ENCODE results near the gene C11orf24. TPM values are rescaled to one million over a fixed set of nuclear protein-coding genes. Genes with fewer than 3 reads are reported as not detected.

The C11orf24 gene
- total RNA-seq (2014; rRNA removed; shearing (Covaris generic)) (73.7 and 89.4 TPM in 2 replicates), polyA plus RNA-seq (2016; fragmentation: Nextera tagmentation; extraction: Ambion mirVana) (105 and 109 TPM in 2 replicates)

DNA sequence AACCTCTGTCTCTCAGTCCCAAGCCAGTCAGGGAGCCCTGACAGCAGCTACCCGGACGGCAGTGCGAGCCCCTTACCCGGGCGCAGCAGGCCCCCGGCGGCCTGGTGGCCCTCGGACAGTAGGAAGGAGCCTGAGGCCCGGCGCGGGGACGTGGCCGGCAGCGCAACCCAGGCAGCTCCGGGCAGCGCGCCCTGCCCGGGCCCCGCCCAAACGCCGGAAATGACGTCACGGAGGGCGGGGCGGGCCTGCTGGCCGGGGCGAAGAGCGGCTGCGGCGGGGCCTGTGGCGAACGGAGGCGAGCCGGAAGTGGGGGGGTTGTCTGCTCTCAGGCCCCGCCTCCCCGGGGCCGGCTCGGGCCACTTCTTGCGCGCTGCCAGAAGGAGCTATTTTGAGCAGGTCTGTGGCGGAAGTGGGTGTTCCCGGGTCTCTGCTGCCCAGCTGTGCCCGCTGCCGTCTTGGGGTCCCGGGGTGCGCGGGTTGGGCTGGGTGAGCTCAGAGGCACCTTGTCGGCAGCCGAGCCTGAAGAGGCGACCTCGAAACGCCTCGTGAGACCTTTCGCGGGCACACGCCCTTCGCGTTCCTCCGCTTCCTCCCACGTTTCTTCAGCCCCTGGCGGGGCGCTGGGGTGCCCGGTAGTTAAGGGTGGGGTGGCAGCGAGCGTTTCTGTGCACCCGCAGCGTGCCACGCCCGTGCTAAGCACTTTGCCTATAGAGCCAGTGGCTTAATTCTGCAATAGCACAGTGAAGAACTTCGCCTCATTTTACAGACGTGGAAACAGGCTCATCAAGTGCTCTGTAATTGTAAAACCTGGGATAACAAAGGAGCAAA lies at the start of gene C11orf24:
Gene C11orf24 (minus strand): TSS at position 193 of the 828 bp plus-strand sequence. CDS start 8,206 bp downstream, outside the sequence.
- H3K4me2 ChIP-seq (ENCODE audit: unreplicated experiment): peak within 1 kb of the TSS; percentile 92
- peaks cover 7% of the 10 kb centered on the region; the same call in 1 of the 2 replicates for H3F3A ChIP-seq (ENCODE audit: insufficient read depth)
- no peak for TF ChIP-seq EZH2 (IDR thresholded peaks at IDR 0.05; ENCODE audit: insufficient read depth, poor library complexity, severe bottlenecking)
- TF ChIP-seq EZH2phosphoT487 (IDR thresholded peaks at IDR 0.05; ENCODE audit: insufficient read depth, low read depth): no peak
- peak within 1 kb of the TSS; percentile 78 for H2AFZ ChIP-seq
- H3K9ac ChIP-seq: peak within 1 kb of the TSS; percentile 100
- peak within 1 kb of the TSS; percentile 91 for H3K4me3 ChIP-seq
- peaks cover 47% of the 10 kb centered on the region for H3K79me2 ChIP-seq (ENCODE audit: insufficient read depth)
- peaks cover 14% of the 10 kb centered on the region for H3K36me3 ChIP-seq (ENCODE audit: low read depth)
- peaks cover 22% of the 10 kb centered on the region for H3K4me1 ChIP-seq (ENCODE audit: insufficient read depth)
- H3K27me3 ChIP-seq (replicated peaks; ENCODE audit: insufficient read depth): no peaks in the 10 kb centered on the region
- H4K20me1 ChIP-seq (ENCODE audit: insufficient read depth): no peaks in the 10 kb centered on the region
- no peaks in the 10 kb centered on the region for H3K9me2 ChIP-seq (ENCODE audit: insufficient read depth)
- H3K9me3 ChIP-seq (ENCODE audit: low read depth): no peaks in the 10 kb centered on the region
- peak; percentile 97 for DNase-seq
- whole genome bisulfite sequencing, 2 experiments (ENCODE audit: low coverage in 1 of 2, low lambda C conversion rate in 2 of 2, missing lambda C conversion rate in 2 of 2): 1 to 2% methylated on average over 52 to 68 of the region's 71 CpGs
- in situ Hi-C loops (cut with MboI): no loop called here
- peak within 1 kb of the TSS; percentile 99 for H3K27ac ChIP-seq

- Histone ChIP-seq H3K36me3 (ENCODE audit: low read depth) (no peaks in the 10 kb centered on the region), H3K27ac (no peak overlapping the region), H3K9ac (no peak overlapping the region), H3K27me3 (replicated peaks; ENCODE audit: insufficient read depth) (no peaks in the 10 kb centered on the region), H4K20me1 (ENCODE audit: insufficient read depth) (no peaks in the 10 kb centered on the region), H2AFZ (no peak overlapping the region), H3K4me3 (no peak overlapping the region), H3K79me2 (ENCODE audit: insufficient read depth) (no peaks in the 10 kb centered on the region), H3K9me3 (ENCODE audit: low read depth) (no peaks in the 10 kb centered on the region), H3K9me2 (ENCODE audit: insufficient read depth) (no peaks in the 10 kb centered on the region), H3K4me1 (ENCODE audit: insufficient read depth) (0 out of 2 replicates have a peak, but pooled peaks cover 6% of the 10 kb centered on the region), H3F3A (ENCODE audit: insufficient read depth) (no peaks in the 10 kb centered on the region), H3K4me2 (ENCODE audit: unreplicated experiment) (no peak overlapping the region)
- no peak for DNase-seq
- in situ Hi-C loops (cut with MboI): no loop called here
- 72 to 77% methylated on average over 13 to 15 of the region's 15 CpGs for WGBS, 2 experiments (ENCODE audit: low coverage in 1 of 2, low lambda C conversion rate in 2 of 2, missing lambda C conversion rate in 2 of 2)
- TF ChIP-seq EZH2 (IDR thresholded peaks at IDR 0.05; ENCODE audit: insufficient read depth, poor library complexity, severe bottlenecking) (no peak), EZH2phosphoT487 (IDR thresholded peaks at IDR 0.05; ENCODE audit: insufficient read depth, low read depth) (no peak)
Measured at GRCh38 chr11:68317147-68317785, 45.5 kb upstream of the C11orf24 start.

DNA sequence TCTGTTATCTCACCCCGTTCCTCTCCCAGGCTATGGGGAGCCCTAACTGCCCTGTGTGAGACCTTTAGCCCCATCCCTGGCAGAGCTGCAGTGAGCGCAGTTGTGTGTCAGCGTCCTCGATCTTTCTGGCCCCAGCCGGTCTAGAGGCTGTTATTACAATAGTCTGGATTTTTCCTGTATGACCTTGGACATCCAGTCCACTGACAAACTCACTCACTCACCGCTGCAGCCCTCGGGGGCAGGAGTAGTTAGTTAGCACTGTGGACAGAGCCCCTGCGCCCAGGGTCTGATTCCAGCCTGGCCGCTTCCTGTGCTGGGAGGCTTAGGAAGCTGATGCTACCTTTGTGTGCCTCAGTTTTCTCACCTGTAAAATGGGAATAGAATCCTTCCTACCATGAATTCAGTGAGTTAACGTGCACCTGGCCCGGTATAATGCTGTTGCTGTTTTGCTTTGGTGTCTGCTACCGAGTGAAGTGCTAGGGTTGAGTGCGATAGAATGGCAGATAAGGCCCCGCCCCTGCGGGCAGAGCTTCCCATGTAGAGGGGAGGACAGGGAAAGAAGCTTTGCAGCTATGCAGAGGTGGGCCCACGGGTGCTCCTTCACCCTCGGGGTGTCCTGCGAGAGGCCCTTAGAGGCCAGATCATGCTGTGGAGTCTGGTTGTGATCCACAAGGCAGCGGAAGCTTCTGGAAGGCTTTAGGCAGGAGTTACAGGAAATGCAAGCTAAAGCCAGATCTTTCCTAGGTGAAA lies 43.6 kb upstream of the C11orf24 start:
- H3K4me3 ChIP-seq: no peak overlapping the region
- H3K9me3 ChIP-seq (ENCODE audit: low read depth): no peaks in the 10 kb centered on the region
- H3F3A ChIP-seq (ENCODE audit: insufficient read depth): no peaks in the 10 kb centered on the region
- no peaks in the 10 kb centered on the region for H3K36me3 ChIP-seq (ENCODE audit: low read depth)
- DNase-seq: no peak
- no peaks in the 10 kb centered on the region for H3K79me2 ChIP-seq (ENCODE audit: insufficient read depth)
- TF ChIP-seq EZH2 (IDR thresholded peaks at IDR 0.05; ENCODE audit: insufficient read depth, poor library complexity, severe bottlenecking) (no peak), EZH2phosphoT487 (IDR thresholded peaks at IDR 0.05; ENCODE audit: insufficient read depth, low read depth) (no peak)
- in situ Hi-C loops (cut with MboI): no loop called here
- no peak overlapping the region for H3K27ac ChIP-seq
- no peaks in the 10 kb centered on the region for H4K20me1 ChIP-seq (ENCODE audit: insufficient read depth)
- H3K4me2 ChIP-seq (ENCODE audit: unreplicated experiment): no peak overlapping the region
- H3K9me2 ChIP-seq (ENCODE audit: insufficient read depth): no peaks in the 10 kb centered on the region
- H3K9ac ChIP-seq: no peak overlapping the region
- H3K27me3 ChIP-seq (replicated peaks; ENCODE audit: insufficient read depth): no peaks in the 10 kb centered on the region
- H2AFZ ChIP-seq: no peak overlapping the region
- 0 out of 2 replicates have a peak, but pooled peaks cover 6% of the 10 kb centered on the region for H3K4me1 ChIP-seq (ENCODE audit: insufficient read depth)
- 96 to 98% methylated on average over 19 of the region's 19 CpGs for WGBS, 2 experiments (ENCODE audit: low coverage in 1 of 2, low lambda C conversion rate in 2 of 2, missing lambda C conversion rate in 2 of 2)
